ENCODE measurements around the gene ZIC4.

DNA sequence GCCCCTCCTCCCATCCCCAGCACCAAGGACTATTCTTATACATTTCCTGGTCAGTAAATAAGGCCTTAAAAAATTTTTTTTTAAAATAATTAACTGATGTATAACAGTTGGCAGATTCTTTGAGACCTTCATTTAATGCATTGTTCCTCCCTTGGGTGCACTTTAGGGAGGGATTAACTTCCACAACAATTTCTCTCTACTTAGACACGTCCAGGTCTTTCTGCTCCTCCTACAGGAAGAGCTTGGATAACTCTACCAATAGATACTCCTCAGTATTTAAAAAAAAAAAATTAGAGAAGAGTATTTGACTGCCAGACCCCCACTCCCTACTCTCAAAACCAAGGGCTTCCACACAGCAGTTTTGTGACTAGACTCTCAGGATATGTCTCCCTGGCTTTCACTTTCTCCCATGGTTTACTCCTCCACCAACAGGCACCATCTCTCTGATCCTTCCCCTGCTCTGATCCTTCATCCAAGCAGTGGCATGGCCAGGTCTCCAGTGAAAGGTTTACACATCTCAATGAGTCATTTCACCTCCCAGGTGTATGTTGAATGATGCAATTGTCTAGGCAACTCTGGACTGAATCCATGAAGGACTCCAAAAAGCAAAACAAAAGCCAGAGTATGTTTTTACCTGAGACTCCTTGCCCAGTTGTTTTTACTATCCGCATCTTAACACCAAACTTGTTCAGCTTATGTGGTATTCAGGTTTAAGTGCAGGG, 7.4 kb downstream of the ZIC4 start:
- TF ChIP-seq, protein P1, sequence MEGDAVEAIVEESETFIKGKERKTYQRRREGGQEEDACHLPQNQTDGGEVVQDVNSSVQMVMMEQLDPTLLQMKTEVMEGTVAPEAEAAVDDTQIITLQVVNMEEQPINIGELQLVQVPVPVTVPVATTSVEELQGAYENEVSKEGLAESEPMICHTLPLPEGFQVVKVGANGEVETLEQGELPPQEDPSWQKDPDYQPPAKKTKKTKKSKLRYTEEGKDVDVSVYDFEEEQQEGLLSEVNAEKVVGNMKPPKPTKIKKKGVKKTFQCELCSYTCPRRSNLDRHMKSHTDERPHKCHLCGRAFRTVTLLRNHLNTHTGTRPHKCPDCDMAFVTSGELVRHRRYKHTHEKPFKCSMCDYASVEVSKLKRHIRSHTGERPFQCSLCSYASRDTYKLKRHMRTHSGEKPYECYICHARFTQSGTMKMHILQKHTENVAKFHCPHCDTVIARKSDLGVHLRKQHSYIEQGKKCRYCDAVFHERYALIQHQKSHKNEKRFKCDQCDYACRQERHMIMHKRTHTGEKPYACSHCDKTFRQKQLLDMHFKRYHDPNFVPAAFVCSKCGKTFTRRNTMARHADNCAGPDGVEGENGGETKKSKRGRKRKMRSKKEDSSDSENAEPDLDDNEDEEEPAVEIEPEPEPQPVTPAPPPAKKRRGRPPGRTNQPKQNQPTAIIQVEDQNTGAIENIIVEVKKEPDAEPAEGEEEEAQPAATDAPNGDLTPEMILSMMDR (IDR thresholded peaks at IDR 0.05 in 4 of 5, conservative IDR thresholded peaks at IDR 0.05 in 1 of 5): no peak
- no peak for TF ChIP-seq POLR2A (IDR thresholded peaks at IDR 0.05)
